ENCODE results near the gene IMMP2L. TPM values are rescaled to one million over a fixed set of nuclear protein-coding genes. Genes with fewer than 3 reads are reported as not detected.

IMMP2L gene
- total and polyA plus RNA-seq, 2 of the 4 experiments (the other 2 are of a cell fraction), result 5.8 to 9.3 TPM

DNA sequence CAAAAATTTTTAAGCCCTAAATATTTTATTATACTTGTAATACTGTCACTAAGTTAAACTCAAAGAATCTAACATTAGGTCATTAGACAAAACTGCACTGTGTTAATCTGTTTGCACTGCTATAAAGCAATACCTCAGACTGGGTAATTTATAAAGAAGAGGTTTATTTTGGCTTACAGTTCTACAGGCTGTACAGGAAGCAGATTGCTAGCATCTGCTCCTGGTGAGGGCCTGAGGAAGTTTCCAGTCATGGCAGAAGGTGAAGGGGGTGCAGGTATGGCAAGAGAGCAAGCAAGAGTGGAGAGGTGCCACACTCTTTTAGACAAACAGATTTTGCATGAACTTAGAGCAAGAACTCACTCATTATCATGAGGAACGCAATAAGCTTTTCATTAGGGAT lies 125.7 kb downstream of the IMMP2L start:
- intact Hi-C loops (cut with micrococcal nuclease), result no loop called here
- H2AK5ac ChIP-seq (ENCODE audit: low read depth, low read length), result no peak overlapping the region
- no peak overlapping the region for H2BK5ac ChIP-seq (ENCODE audit: low read depth, low read length, poor library complexity, severe bottlenecking)
- DNase-seq, result no peak
- H3K4me1 ChIP-seq (ENCODE audit: control insufficient read depth, insufficient read depth, low read length), result peaks cover 9% of the 10 kb centered on the region
- H2BK120ac ChIP-seq (ENCODE audit: low read depth, low read length), result no peak overlapping the region
- H3K36me3 ChIP-seq (ENCODE audit: control insufficient read depth, insufficient read depth, low read length), result no peaks in the 10 kb centered on the region
- H3K18ac ChIP-seq (ENCODE audit: low read depth, low read length), result no peak overlapping the region
- no peak overlapping the region for H3K4me3 ChIP-seq (ENCODE audit: insufficient read depth, low read depth, low read length)
- no peak overlapping the region for H2AFZ ChIP-seq (replicated peaks; ENCODE audit: low read length, poor library complexity)
- dilution Hi-C loops (cut with HindIII; ENCODE audit: low sequenced_read_pairs, unreplicated experiment), result no loop called here
- WGBS, 2 experiments (ENCODE audit: extremely low coverage in 2 of 2, insufficient read length in 1 of 2), result no CpG with 5 or more reads among the region's 1 CpG
- no peak overlapping the region for H3K4ac ChIP-seq (ENCODE audit: low read depth, low read length)
- POLR2A ChIA-PET (ENCODE audit: unreplicated experiment), result no interaction called here
- peaks cover 5% of the 10 kb centered on the region; the same call in 1 of the 2 replicates for H3K9me1 ChIP-seq (ENCODE audit: insufficient read depth, low read length)
- no peak overlapping the region for H4K91ac ChIP-seq (ENCODE audit: insufficient read depth, low read depth, low read length)
- in situ Hi-C loops (cut with MboI; ENCODE audit: low sequenced_read_pairs), result no loop called here
- H3K14ac ChIP-seq (replicated peaks; ENCODE audit: low read depth, low read length), result no peak overlapping the region
- no peak overlapping the region for H2BK20ac ChIP-seq (ENCODE audit: low read depth, low read length)
- no peaks in the 10 kb centered on the region for H4K20me1 ChIP-seq (ENCODE audit: insufficient read depth, low read length)
- H3K79me1 ChIP-seq (ENCODE audit: low read depth in 1 of 2, low read length in 2 of 2), result no peaks in the 10 kb centered on the region
- no TSS peak for BruUV-seq (replicated peaks)
- no peaks in the 10 kb centered on the region for H3K27me3 ChIP-seq (ENCODE audit: control insufficient read depth, insufficient read depth, low read length)
- H2BK15ac ChIP-seq (ENCODE audit: low read depth, low read length), result no peak overlapping the region
- no peak overlapping the region for H3K56ac ChIP-seq (ENCODE audit: extremely low read depth, insufficient read depth, low read length)
- H4K8ac ChIP-seq (ENCODE audit: low read depth in 2 of 2, low read length in 2 of 2), result no peak overlapping the region
- no peak overlapping the region; the same call in 1 of the 2 replicates for H3K27ac ChIP-seq (ENCODE audit: insufficient read depth, low read length)
- H4K5ac ChIP-seq (ENCODE audit: low read depth, low read length), result no peak overlapping the region
- TF ChIP-seq RCOR1 (IDR thresholded peaks at IDR 0.05; ENCODE audit: insufficient replicate concordance, low read length), result no peak
- TF ChIP-seq RFX5 (IDR thresholded peaks at IDR 0.05; ENCODE audit: low read depth, low read length), result no peak
- TF ChIP-seq MAFK (IDR thresholded peaks at IDR 0.05; ENCODE audit: low read depth, low read length), result no peak
- TF ChIP-seq MAZ (IDR thresholded peaks at IDR 0.05; ENCODE audit: borderline replicate concordance, low read depth, low read length), result no peak
- TF ChIP-seq, protein P1, sequence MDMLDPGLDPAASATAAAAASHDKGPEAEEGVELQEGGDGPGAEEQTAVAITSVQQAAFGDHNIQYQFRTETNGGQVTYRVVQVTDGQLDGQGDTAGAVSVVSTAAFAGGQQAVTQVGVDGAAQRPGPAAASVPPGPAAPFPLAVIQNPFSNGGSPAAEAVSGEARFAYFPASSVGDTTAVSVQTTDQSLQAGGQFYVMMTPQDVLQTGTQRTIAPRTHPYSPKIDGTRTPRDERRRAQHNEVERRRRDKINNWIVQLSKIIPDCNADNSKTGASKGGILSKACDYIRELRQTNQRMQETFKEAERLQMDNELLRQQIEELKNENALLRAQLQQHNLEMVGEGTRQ (IDR thresholded peaks at IDR 0.05; ENCODE audit: low read depth, low read length), result no peak
- TF ChIP-seq, protein P2, sequence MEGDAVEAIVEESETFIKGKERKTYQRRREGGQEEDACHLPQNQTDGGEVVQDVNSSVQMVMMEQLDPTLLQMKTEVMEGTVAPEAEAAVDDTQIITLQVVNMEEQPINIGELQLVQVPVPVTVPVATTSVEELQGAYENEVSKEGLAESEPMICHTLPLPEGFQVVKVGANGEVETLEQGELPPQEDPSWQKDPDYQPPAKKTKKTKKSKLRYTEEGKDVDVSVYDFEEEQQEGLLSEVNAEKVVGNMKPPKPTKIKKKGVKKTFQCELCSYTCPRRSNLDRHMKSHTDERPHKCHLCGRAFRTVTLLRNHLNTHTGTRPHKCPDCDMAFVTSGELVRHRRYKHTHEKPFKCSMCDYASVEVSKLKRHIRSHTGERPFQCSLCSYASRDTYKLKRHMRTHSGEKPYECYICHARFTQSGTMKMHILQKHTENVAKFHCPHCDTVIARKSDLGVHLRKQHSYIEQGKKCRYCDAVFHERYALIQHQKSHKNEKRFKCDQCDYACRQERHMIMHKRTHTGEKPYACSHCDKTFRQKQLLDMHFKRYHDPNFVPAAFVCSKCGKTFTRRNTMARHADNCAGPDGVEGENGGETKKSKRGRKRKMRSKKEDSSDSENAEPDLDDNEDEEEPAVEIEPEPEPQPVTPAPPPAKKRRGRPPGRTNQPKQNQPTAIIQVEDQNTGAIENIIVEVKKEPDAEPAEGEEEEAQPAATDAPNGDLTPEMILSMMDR (conservative IDR thresholded peaks at IDR 0.05; ENCODE audit: low read depth, low read length), result no peak
- TF ChIP-seq CEBPB (IDR thresholded peaks at IDR 0.05; ENCODE audit: low read depth, low read length), result no peak
- TF ChIP-seq CHD1 (IDR thresholded peaks at IDR 0.05; ENCODE audit: low read depth, low read length), result no peak
- no peak for TF ChIP-seq FOS (IDR thresholded peaks at IDR 0.05; ENCODE audit: low read depth, low read length)
- TF ChIP-seq RAD21 (IDR thresholded peaks at IDR 0.05; ENCODE audit: low read length), result no peak
- no peak for TF ChIP-seq SMC3 (IDR thresholded peaks at IDR 0.05; ENCODE audit: low read depth, low read length)
- TF ChIP-seq, protein P3, sequence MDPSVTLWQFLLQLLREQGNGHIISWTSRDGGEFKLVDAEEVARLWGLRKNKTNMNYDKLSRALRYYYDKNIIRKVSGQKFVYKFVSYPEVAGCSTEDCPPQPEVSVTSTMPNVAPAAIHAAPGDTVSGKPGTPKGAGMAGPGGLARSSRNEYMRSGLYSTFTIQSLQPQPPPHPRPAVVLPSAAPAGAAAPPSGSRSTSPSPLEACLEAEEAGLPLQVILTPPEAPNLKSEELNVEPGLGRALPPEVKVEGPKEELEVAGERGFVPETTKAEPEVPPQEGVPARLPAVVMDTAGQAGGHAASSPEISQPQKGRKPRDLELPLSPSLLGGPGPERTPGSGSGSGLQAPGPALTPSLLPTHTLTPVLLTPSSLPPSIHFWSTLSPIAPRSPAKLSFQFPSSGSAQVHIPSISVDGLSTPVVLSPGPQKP (IDR thresholded peaks at IDR 0.05; ENCODE audit: borderline replicate concordance, low read depth, low read length), result no peak
- TF ChIP-seq POLR2A (IDR thresholded peaks at IDR 0.05; ENCODE audit: low read depth, low read length), result no peak
- no peak for TF ChIP-seq BHLHE40 (IDR thresholded peaks at IDR 0.05; ENCODE audit: low read depth, low read length)
- no peak for TF ChIP-seq MXI1 (IDR thresholded peaks at IDR 0.05; ENCODE audit: borderline replicate concordance, low read depth, low read length)
- TF ChIP-seq NFE2L2 (IDR thresholded peaks at IDR 0.05; ENCODE audit: low read depth, low read length), result no peak
- H2AK9ac ChIP-seq (replicated peaks; ENCODE audit: low read depth, low read length, poor library complexity), result no peak overlapping the region
- H3K9ac ChIP-seq (ENCODE audit: low read depth, low read length), result no peak overlapping the region
- CTCF ChIA-PET, result no interaction called here
- ATAC-seq (ENCODE audit: low read depth), result no peak
- no peak overlapping the region for H3K23ac ChIP-seq (ENCODE audit: low read depth, low read length)
- peaks cover 2% of the 10 kb centered on the region; the same call in 1 of the 2 replicates for H3K9me3 ChIP-seq (ENCODE audit: control insufficient read depth, insufficient read depth, low read length)
- no peak overlapping the region for H3K4me2 ChIP-seq (ENCODE audit: low read depth, low read length)
